Endothelial cell of umbilical vein (primary cell): ENCODE results near the gene LARP6. TPM values are rescaled to one million over a fixed set of nuclear protein-coding genes. Genes with fewer than 3 reads are reported as not detected.

Experiments
- BruUV-seq: library from RNA; stranded (reverse); fragments of 400-500 nt; replicated peaks from 2 replicates; lab custom pipeline; 2021; lab: Mats Ljungman, UMichigan
- CTCF ChIA-PET: fragments of 300-600, 350-600 bp; sonication (Branson Sonifier 250); formaldehyde crosslinking; loops from one replicate; lab custom pipeline; 2021; ENCODE audit warnings: antibody characterized with exemption, inconsistent platforms; lab: Charles Lee
- POLR2A ChIA-PET: fragments of 300-600, 350-600 bp; sonication (Branson Sonifier 250); formaldehyde crosslinking; loops from one replicate; lab custom pipeline; 2021; ENCODE audit warnings: antibody characterized with exemption, inconsistent platforms; lab: Charles Lee
- DNase-seq: peaks from one replicate; pipeline ENCODE4 v3.0.0-alpha.2; 2011; ENCODE audit warnings: low read depth, low spot score
- FAIRE-seq: peaks from 2 replicates; lab custom pipeline; 2011; peaks lifted over from hg19 to GRCh38; lab: Jason Lieb, UNC
- H2AFZ ChIP-seq: 2 replicates; pipeline ENCODE4 v1.6.0; 2012; ENCODE audit warnings: low read depth, low read length, control low read depth, inconsistent platforms
- H3K27ac ChIP-seq: 2 replicates; pipeline ENCODE4 v1.5.1; 2011; ENCODE audit warnings: low read depth, mild to moderate bottlenecking, control low read depth, low read length, moderate library complexity; ENCODE audit not compliant: insufficient read depth
- H3K27me3 ChIP-seq, 2 experiments: 2 replicates each; pipeline versions ENCODE4 v1.6.0 to v1.6.1; 2011; ENCODE audit warnings: low read length in 2 of 2, mixed read lengths in 1 of 2; ENCODE audit not compliant: control insufficient read depth in 2 of 2, insufficient read depth in 2 of 2
- H3K36me3 ChIP-seq, 2 experiments: 2 replicates in 1 of 2; 3 replicates in 1 of 2; pipeline ENCODE4 v1.5.1; 2011; ENCODE audit warnings: low read length in 2 of 2, mild to moderate bottlenecking in 1 of 2, moderate library complexity in 1 of 2; ENCODE audit not compliant: control insufficient read depth in 2 of 2, insufficient read depth in 2 of 2; ENCODE audit errors: extremely low read depth in 1 of 2
- H3K4me1 ChIP-seq: 3 replicates; pipeline ENCODE4 v1.5.1; 2011; ENCODE audit warnings: mild to moderate bottlenecking, low read length; ENCODE audit not compliant: control insufficient read depth, insufficient read depth; ENCODE audit errors: extremely low read depth
- H3K4me2 ChIP-seq: 2 replicates; pipeline ENCODE4 v1.6.1; 2011; ENCODE audit warnings: low read length, control low read depth, mixed read lengths; ENCODE audit not compliant: insufficient read depth
- H3K4me3 ChIP-seq, 3 experiments: fragments of 200-600 bp in 1 of 3; sonication (generic), shearing (Covaris generic) in 1 of 3; replicated peaks in 1 of 3; 2 replicates each; pipeline ENCODE4 v1.5.1; 2011 to 2016; ENCODE audit warnings: control low read depth in 3 of 3, low read length in 3 of 3, mild to moderate bottlenecking in 2 of 3, inconsistent platforms in 1 of 3, low read depth in 1 of 3, moderate library complexity in 1 of 3; ENCODE audit not compliant: insufficient read depth in 1 of 3
- H3K79me2 ChIP-seq: 2 replicates; pipeline ENCODE4 v1.6.0; 2012; ENCODE audit warnings: low read length, inconsistent platforms; ENCODE audit not compliant: control insufficient read depth, insufficient read depth
- H3K9ac ChIP-seq: replicated peaks from 2 replicates; pipeline ENCODE3; 2011; ENCODE audit warnings: low read length, control low read depth; ENCODE audit not compliant: insufficient read depth; ENCODE audit errors: extremely low read depth
- H3K9me1 ChIP-seq: replicated peaks from 3 replicates; pipeline ENCODE4 v1.6.0; 2011; ENCODE audit warnings: mild to moderate bottlenecking, low read length; ENCODE audit not compliant: control insufficient read depth, insufficient read depth; ENCODE audit errors: extremely low read depth
- H3K9me3 ChIP-seq: replicated peaks from 2 replicates; pipeline ENCODE4 v1.5.1; 2012; ENCODE audit warnings: low read length, inconsistent platforms; ENCODE audit not compliant: control insufficient read depth, insufficient read depth
- H4K20me1 ChIP-seq: replicated peaks from 2 replicates; pipeline ENCODE3; 2011; ENCODE audit warnings: mild to moderate bottlenecking, low read length; ENCODE audit not compliant: control insufficient read depth, insufficient read depth; ENCODE audit errors: extremely low read depth
- EZH2 ChIP-seq: IDR thresholded peaks from 2 replicates; pipeline ENCODE4 v1.6.1; 2012; ENCODE audit warnings: borderline replicate concordance, low read depth, mild to moderate bottlenecking, moderate library complexity, low read length, inconsistent platforms; ENCODE audit not compliant: severe bottlenecking
- FOS ChIP-seq: IDR thresholded peaks from 2 replicates; pipeline ENCODE4 v1.6.1; 2011; ENCODE audit warnings: mild to moderate bottlenecking, low read length, moderate library complexity, borderline replicate concordance; ENCODE audit not compliant: insufficient read depth
- GATA2 ChIP-seq: IDR thresholded peaks from 2 replicates; pipeline ENCODE4 v1.7.0; 2011; ENCODE audit warnings: low read depth, mild to moderate bottlenecking, moderate library complexity, mixed read lengths, low read length; ENCODE audit not compliant: insufficient read length, insufficient read depth
- JUN ChIP-seq: IDR thresholded peaks from 2 replicates; pipeline ENCODE4 v1.6.1; 2011; ENCODE audit warnings: borderline replicate concordance, low read depth; ENCODE audit not compliant: insufficient read length, insufficient read depth
- MYC ChIP-seq: IDR thresholded peaks from one replicate; pipeline ENCODE4 v1.6.1; 2011; ENCODE audit warnings: mild to moderate bottlenecking, low read depth, low read length
- POLR2A ChIP-seq: IDR thresholded peaks from 2 replicates; pipeline ENCODE4 v1.6.1; 2012; ENCODE audit warnings: low read depth, mild to moderate bottlenecking, control low read depth, low read length
- POLR2AphosphoS5 ChIP-seq: IDR thresholded peaks from 2 replicates; pipeline ENCODE4 v1.6.1; 2012; ENCODE audit warnings: low read depth, mild to moderate bottlenecking, control low read depth, low read length, moderate library complexity; ENCODE audit not compliant: insufficient read depth
- dilution Hi-C: fragments of 300-500 bp; cut with MboI; formaldehyde crosslinking; loops from one replicate; pipeline ENCODE4 v1.15.0; 2019; ENCODE audit warnings: low sequenced_read_pairs; ENCODE audit not compliant: extremely low pct_ligation_motif_present
- intact Hi-C: fragments of 100-400 bp; cut with micrococcal nuclease; formaldehyde crosslinking; loops from one replicate; pipeline ENCODE4 v1.10.0; 2022
- polyA plus RNA-seq, 4 experiments: library from polyadenylated mRNA; depleted of rRNA in 3 of 4; stranded (reverse) in 3 of 4; unstranded in 1 of 4; fragments of >200 nt; gene quantifications; 2 replicates each; pipeline versions ENCODE4 v1.2.1 to v1.2.3, GENCODE V29; 2011 to 2012; ENCODE audit warnings: missing spikeins in 1 of 4
- total RNA-seq: library from RNA; stranded (reverse); gene quantifications from 2 replicates; pipeline ENCODE4 v1.2.3, GENCODE V29; 2021
- TF ChIP-seq, protein P1 (sequence below): IDR thresholded peaks from 2 replicates; pipeline ENCODE4 v1.6.1; 2011; ENCODE audit not compliant: insufficient read depth, insufficient read length
- TF ChIP-seq, protein P2 (sequence below), 2 donors: IDR thresholded peaks; 1 replicate in 1 of 2; 2 replicates in 1 of 2; pipeline ENCODE4 v1.5.1; 2011; ENCODE audit warnings: low read length in 2 of 2, mild to moderate bottlenecking in 2 of 2, moderate library complexity in 2 of 2, control low read depth in 1 of 2, inconsistent platforms in 1 of 2, low read depth in 1 of 2; ENCODE audit not compliant: insufficient read depth in 1 of 2; ENCODE audit errors: extremely low read depth in 1 of 2

LARP6 gene
- total and polyA plus RNA-seq, 2 donors (not counting 3 experiments of a cell fraction or from before 2014, with no cell fraction given) = 16.9 to 56.2 TPM

DNA sequence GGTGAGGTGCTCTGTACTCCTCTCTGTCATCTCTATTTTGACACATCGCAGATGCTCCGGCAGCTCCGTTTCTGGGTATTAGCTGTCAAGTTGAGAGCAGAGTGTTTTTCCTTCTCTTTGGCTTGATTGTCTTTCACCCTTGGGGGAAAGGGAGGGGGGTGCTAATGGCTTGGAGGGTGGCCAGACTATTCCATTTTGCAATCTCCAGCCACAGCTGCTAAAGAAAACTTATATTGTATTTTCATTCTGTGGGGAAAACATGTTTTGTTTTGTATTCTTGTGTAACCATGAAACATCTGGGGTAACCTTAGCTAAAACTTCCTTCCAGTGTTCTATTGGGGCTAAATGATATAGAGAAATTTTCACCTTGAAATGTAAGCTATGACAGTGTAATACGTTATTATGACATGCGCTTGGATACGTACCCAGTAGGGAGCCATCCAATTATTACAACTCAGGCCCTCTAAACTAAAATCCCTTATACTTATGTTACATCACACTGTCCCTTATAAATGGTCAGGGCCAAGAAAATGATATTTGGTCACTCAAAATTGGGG is 14.0 kb upstream of the LARP6 start:
- ChIA-PET CTCF (interaction anchor here (1.0 to 2.5 kb wide), 5 partner anchors 14 to 188 kb away, joined by 3 to 20 read pairs (median 4); partner anchors contain the start of genes LARP6, LRRC49 and THAP10), POLR2A (no interaction called here)
- no peaks in the 10 kb centered on the region for H3K9me1 ChIP-seq
- dilution Hi-C loops = no loop called here
- TF ChIP-seq JUN = no peak
- TF ChIP-seq FOS = no peak
- no peak for TF ChIP-seq MYC
- no peak for TF ChIP-seq POLR2AphosphoS5
- TF ChIP-seq EZH2 = no peak
- TF ChIP-seq POLR2A = no peak
- TF ChIP-seq, protein P1, sequence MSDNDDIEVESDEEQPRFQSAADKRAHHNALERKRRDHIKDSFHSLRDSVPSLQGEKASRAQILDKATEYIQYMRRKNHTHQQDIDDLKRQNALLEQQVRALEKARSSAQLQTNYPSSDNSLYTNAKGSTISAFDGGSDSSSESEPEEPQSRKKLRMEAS = no peak
- no peak for TF ChIP-seq GATA2
- TF ChIP-seq, protein P2, sequence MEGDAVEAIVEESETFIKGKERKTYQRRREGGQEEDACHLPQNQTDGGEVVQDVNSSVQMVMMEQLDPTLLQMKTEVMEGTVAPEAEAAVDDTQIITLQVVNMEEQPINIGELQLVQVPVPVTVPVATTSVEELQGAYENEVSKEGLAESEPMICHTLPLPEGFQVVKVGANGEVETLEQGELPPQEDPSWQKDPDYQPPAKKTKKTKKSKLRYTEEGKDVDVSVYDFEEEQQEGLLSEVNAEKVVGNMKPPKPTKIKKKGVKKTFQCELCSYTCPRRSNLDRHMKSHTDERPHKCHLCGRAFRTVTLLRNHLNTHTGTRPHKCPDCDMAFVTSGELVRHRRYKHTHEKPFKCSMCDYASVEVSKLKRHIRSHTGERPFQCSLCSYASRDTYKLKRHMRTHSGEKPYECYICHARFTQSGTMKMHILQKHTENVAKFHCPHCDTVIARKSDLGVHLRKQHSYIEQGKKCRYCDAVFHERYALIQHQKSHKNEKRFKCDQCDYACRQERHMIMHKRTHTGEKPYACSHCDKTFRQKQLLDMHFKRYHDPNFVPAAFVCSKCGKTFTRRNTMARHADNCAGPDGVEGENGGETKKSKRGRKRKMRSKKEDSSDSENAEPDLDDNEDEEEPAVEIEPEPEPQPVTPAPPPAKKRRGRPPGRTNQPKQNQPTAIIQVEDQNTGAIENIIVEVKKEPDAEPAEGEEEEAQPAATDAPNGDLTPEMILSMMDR (IDR thresholded peaks at IDR 0.05; ENCODE audit: extremely low read depth in 1 of 2, insufficient read depth in 1 of 2, low read depth in 1 of 2, low read length in 2 of 2) = no peak
- no peak overlapping the region for H3K27ac ChIP-seq
- BruUV-seq = no TSS peak
- no peaks in the 10 kb centered on the region for H3K4me1 ChIP-seq
- H3K79me2 ChIP-seq = no peaks in the 10 kb centered on the region
- peak; percentile 76 for DNase-seq
- no peak overlapping the region for H3K4me2 ChIP-seq
- H3K9ac ChIP-seq = no peak overlapping the region
- H4K20me1 ChIP-seq = no peaks in the 10 kb centered on the region
- intact Hi-C loops = no loop called here
- H3K36me3 ChIP-seq = no peaks in the 10 kb centered on the region
- no peak overlapping the region for H2AFZ ChIP-seq
- no peaks in the 10 kb centered on the region for H3K27me3 ChIP-seq
- no peak for FAIRE-seq
- H3K9me3 ChIP-seq = no peaks in the 10 kb centered on the region
- no peak overlapping the region for H3K4me3 ChIP-seq
